Activated CD4-positive, alpha-beta T cell treated with anti-CD3 and anti-CD28 coated beads, Interleukin-2, amount 10 ng/mL, durations not matched to agents 7 days and 5 days (primary cell): ENCODE measurements around the gene OTOS. TPM values are rescaled to one million over a fixed set of nuclear protein-coding genes. Genes with fewer than 3 reads are reported as not detected.

ENCODE experiments used
- CTCF ChIA-PET: fragments of 350-600 bp; sonication (Branson Sonifier 250); formaldehyde crosslinking; loops from one replicate; lab custom pipeline; 2021; ENCODE audit warnings: antibody characterized with exemption; lab: Charles Lee
- POLR2A ChIA-PET: fragments of 350-600 bp; sonication (Branson Sonifier 250); formaldehyde crosslinking; loops from one replicate; lab custom pipeline; 2021; ENCODE audit warnings: antibody characterized with exemption; lab: Charles Lee
- DNase-seq: peaks from one replicate; pipeline ENCODE4 v3.0.0-alpha.2; 2020
- H3K27ac Mint-ChIP-seq: one replicate; pipeline ENCODE4 v1.8.0; 2021; ENCODE audit warnings: mild to moderate bottlenecking, moderate library complexity, mixed read lengths
- H3K27me3 Mint-ChIP-seq: one replicate; pipeline ENCODE4 v1.8.0; 2021; ENCODE audit warnings: mixed read lengths
- H3K36me3 Mint-ChIP-seq: one replicate; pipeline ENCODE4 v1.8.0; 2021; ENCODE audit warnings: low read depth, mixed read lengths
- H3K4me1 Mint-ChIP-seq: one replicate; pipeline ENCODE4 v1.8.0; 2021; ENCODE audit warnings: mixed read lengths
- H3K4me3 Mint-ChIP-seq: one replicate; pipeline ENCODE4 v1.8.0; 2021; ENCODE audit warnings: mild to moderate bottlenecking, moderate library complexity, mixed read lengths
- H3K9me3 Mint-ChIP-seq: one replicate; pipeline ENCODE4 v1.8.0; 2021; ENCODE audit warnings: mixed read lengths
- total RNA-seq, 2 experiments: library from RNA; stranded (reverse); gene quantifications; one replicate each; pipeline ENCODE4 v1.2.3, GENCODE V29; 2021

OTOS gene
- total RNA-seq, 2 experiments from 2014 or later = not detected

GRCh38 chr2:240127911-240128607 lies 12.4 kb downstream of the OTOS start:
- no peak for DNase-seq
- Mint-ChIP-seq H3K27me3 (no peaks in the 10 kb centered on the region), H3K4me1 (no peaks in the 10 kb centered on the region), H3K36me3 (peaks cover 25% of the 10 kb centered on the region), H3K4me3 (no peak overlapping the region), H3K9me3 (no peaks in the 10 kb centered on the region), H3K27ac (no peak overlapping the region)
- ChIA-PET CTCF (no interaction called here), POLR2A (no interaction called here)

GRCh38 chr2:240127191-240127750 lies 13.2 kb downstream of the OTOS start:
- Mint-ChIP-seq H3K4me3 (no peak overlapping the region), H3K27me3 (no peaks in the 10 kb centered on the region), H3K4me1 (no peaks in the 10 kb centered on the region), H3K9me3 (no peaks in the 10 kb centered on the region), H3K27ac (peak overlapping the region; percentile 31), H3K36me3 (peaks cover 21% of the 10 kb centered on the region)
- DNase-seq = no peak
- POLR2A ChIA-PET = no interaction called here
- CTCF ChIA-PET = no interaction called here

GRCh38 chr2:240126731-240127130 lies 13.7 kb downstream of the OTOS start:
- Mint-ChIP-seq H3K36me3 (peaks cover 18% of the 10 kb centered on the region), H3K9me3 (no peaks in the 10 kb centered on the region), H3K27ac (no peak overlapping the region), H3K4me3 (no peak overlapping the region), H3K27me3 (no peaks in the 10 kb centered on the region), H3K4me1 (peaks cover under 1% of the 10 kb centered on the region)
- DNase-seq = no peak
- ChIA-PET POLR2A (no interaction called here), CTCF (interaction anchor here (0.6 kb wide), 1 partner anchor 715 kb away, joined by 4 read pairs; no protein-coding TSS in a partner anchor)

GRCh38 chr2:240125742-240126141 lies 14.7 kb downstream of the OTOS start:
- ChIA-PET POLR2A (no interaction called here), CTCF (no interaction called here)
- DNase-seq = no peak
- no peaks in the 10 kb centered on the region for H3K27me3 Mint-ChIP-seq
- peaks cover 11% of the 10 kb centered on the region for H3K36me3 Mint-ChIP-seq
- H3K9me3 Mint-ChIP-seq = no peaks in the 10 kb centered on the region
- no peak overlapping the region for H3K27ac Mint-ChIP-seq
- H3K4me3 Mint-ChIP-seq = no peak overlapping the region
- H3K4me1 Mint-ChIP-seq = peaks cover 5% of the 10 kb centered on the region

- peaks cover 5% of the 10 kb centered on the region for H3K4me1 Mint-ChIP-seq
- H3K27me3 Mint-ChIP-seq = peaks cover under 1% of the 10 kb centered on the region
- no peak for DNase-seq
- peaks cover 4% of the 10 kb centered on the region for H3K36me3 Mint-ChIP-seq
- H3K4me3 Mint-ChIP-seq = no peak overlapping the region
- POLR2A ChIA-PET = no interaction called here
- CTCF ChIA-PET = no interaction called here
- H3K27ac Mint-ChIP-seq = no peak overlapping the region
- H3K9me3 Mint-ChIP-seq = no peaks in the 10 kb centered on the region
Observed at GRCh38 chr2:240124651-240125030, 15.8 kb downstream of the OTOS start.

- ChIA-PET POLR2A (no interaction called here), CTCF (no interaction called here)
- H3K4me1 Mint-ChIP-seq = peaks cover 5% of the 10 kb centered on the region
- H3K27ac Mint-ChIP-seq = no peak overlapping the region
- H3K9me3 Mint-ChIP-seq = no peaks in the 10 kb centered on the region
- H3K4me3 Mint-ChIP-seq = no peak overlapping the region
- no peak for DNase-seq
- peaks cover 3% of the 10 kb centered on the region for H3K27me3 Mint-ChIP-seq
- peaks cover 4% of the 10 kb centered on the region for H3K36me3 Mint-ChIP-seq
Observed at GRCh38 chr2:240123821-240124650, 16.4 kb downstream of the OTOS start.

- H3K9me3 Mint-ChIP-seq = no peaks in the 10 kb centered on the region
- POLR2A ChIA-PET = no interaction called here
- no peak for DNase-seq
- H3K27ac Mint-ChIP-seq = no peak overlapping the region
- no peaks in the 10 kb centered on the region for H3K36me3 Mint-ChIP-seq
- CTCF ChIA-PET = interaction anchor here (1.3 kb wide), 1 partner anchor 8 kb away, joined by 3 read pairs; no protein-coding TSS in a partner anchor
- H3K4me3 Mint-ChIP-seq = no peak overlapping the region
- peaks cover 5% of the 10 kb centered on the region for H3K4me1 Mint-ChIP-seq
- H3K27me3 Mint-ChIP-seq = peaks cover 5% of the 10 kb centered on the region
Observed at GRCh38 chr2:240121675-240122074, 18.8 kb downstream of the OTOS start.

GRCh38 chr2:240121190-240121589 lies 19.3 kb downstream of the OTOS start:
- peaks cover 5% of the 10 kb centered on the region for H3K4me1 Mint-ChIP-seq
- H3K27ac Mint-ChIP-seq = no peak overlapping the region
- H3K36me3 Mint-ChIP-seq = no peaks in the 10 kb centered on the region
- peaks cover 8% of the 10 kb centered on the region for H3K27me3 Mint-ChIP-seq
- no peaks in the 10 kb centered on the region for H3K9me3 Mint-ChIP-seq
- ChIA-PET CTCF (interaction anchor here (1.3 kb wide), 1 partner anchor 8 kb away, joined by 3 read pairs; no protein-coding TSS in a partner anchor), POLR2A (no interaction called here)
- no peak for DNase-seq
- no peak overlapping the region for H3K4me3 Mint-ChIP-seq

- Mint-ChIP-seq H3K4me1 (no peaks in the 10 kb centered on the region), H3K27ac (no peak overlapping the region), H3K36me3 (no peaks in the 10 kb centered on the region), H3K4me3 (no peak overlapping the region), H3K27me3 (peaks cover 25% of the 10 kb centered on the region), H3K9me3 (no peaks in the 10 kb centered on the region)
- CTCF ChIA-PET = no interaction called here
- DNase-seq = no peak
- POLR2A ChIA-PET = no interaction called here
Observed at GRCh38 chr2:240114233-240114632, 26.2 kb downstream of the OTOS start.

GRCh38 chr2:240112914-240113690 lies 27.4 kb downstream of the OTOS start:
- no peak overlapping the region for H3K4me3 Mint-ChIP-seq
- no peaks in the 10 kb centered on the region for H3K9me3 Mint-ChIP-seq
- no peak overlapping the region for H3K27ac Mint-ChIP-seq
- ChIA-PET CTCF (interaction anchor here (0.7 kb wide), 1 partner anchor 9 kb away, joined by 3 read pairs; no protein-coding TSS in a partner anchor), POLR2A (no interaction called here)
- DNase-seq = no peak
- no peaks in the 10 kb centered on the region for H3K4me1 Mint-ChIP-seq
- peaks cover 25% of the 10 kb centered on the region for H3K27me3 Mint-ChIP-seq
- H3K36me3 Mint-ChIP-seq = no peaks in the 10 kb centered on the region

- H3K4me3 Mint-ChIP-seq = no peak overlapping the region
- H3K9me3 Mint-ChIP-seq = no peaks in the 10 kb centered on the region
- CTCF ChIA-PET = no interaction called here
- H3K27ac Mint-ChIP-seq = no peak overlapping the region
- no peaks in the 10 kb centered on the region for H3K4me1 Mint-ChIP-seq
- H3K27me3 Mint-ChIP-seq = peaks cover 21% of the 10 kb centered on the region
- H3K36me3 Mint-ChIP-seq = no peaks in the 10 kb centered on the region
- DNase-seq = no peak
- POLR2A ChIA-PET = no interaction called here
Observed at GRCh38 chr2:240111253-240111652, 29.2 kb downstream of the OTOS start.

- Mint-ChIP-seq H3K27ac (no peak overlapping the region), H3K27me3 (peaks cover 12% of the 10 kb centered on the region), H3K36me3 (no peaks in the 10 kb centered on the region), H3K4me1 (no peaks in the 10 kb centered on the region), H3K4me3 (no peak overlapping the region), H3K9me3 (no peaks in the 10 kb centered on the region)
- ChIA-PET CTCF (no interaction called here), POLR2A (no interaction called here)
- DNase-seq = no peak
Observed at GRCh38 chr2:240109386-240109785, 31.1 kb downstream of the OTOS start.
